H1 (cell line): Measurements from ENCODE around the gene MEF2C. TPM values are rescaled to one million over a fixed set of nuclear protein-coding genes. Genes with fewer than 3 reads are reported as not detected.

Experiments used
- ASH2L ChIP-seq: fragments of 200-600, 300-600 bp; sonication (generic); IDR thresholded peaks from one replicate; pipeline ENCODE4 v1.7.1; 2017; ENCODE audit warnings: low read length
- BACH1 ChIP-seq: IDR thresholded peaks from 2 replicates; pipeline ENCODE4 v1.6.1; 2012; ENCODE audit warnings: low read length, improper control_type of control experiment
- CREB1 ChIP-seq: IDR thresholded peaks from 2 replicates; pipeline ENCODE4 v1.6.1; 2012; ENCODE audit warnings: inconsistent platforms
- CTBP2 ChIP-seq: IDR thresholded peaks from 2 replicates; pipeline ENCODE4 v1.7.0; 2011; ENCODE audit warnings: borderline replicate concordance, mild to moderate bottlenecking, moderate library complexity, mixed read lengths, low read length; ENCODE audit not compliant: insufficient read depth, insufficient read length
- E2F6 ChIP-seq: IDR thresholded peaks from 2 replicates; pipeline ENCODE4 v1.6.1; 2012; ENCODE audit warnings: inconsistent platforms
- EGR1 ChIP-seq: IDR thresholded peaks from 2 replicates; pipeline ENCODE4 v1.6.1; 2011; ENCODE audit warnings: low read depth, low read length, borderline replicate concordance
- EZH2 ChIP-seq: fragments of 200-600 bp; sonication (generic); IDR thresholded peaks from 2 replicates; pipeline ENCODE4 v1.7.1; 2012; ENCODE audit warnings: low read depth, mild to moderate bottlenecking, moderate library complexity, low read length, inconsistent platforms; ENCODE audit not compliant: severe bottlenecking
- HDAC2 ChIP-seq, 2 experiments: fragments of 300-600 bp in 1 of 2; sonication (generic) in 1 of 2; IDR thresholded peaks; 2 replicates each; pipeline ENCODE4 v1.6.1; 2011 to 2012; ENCODE audit warnings: low read depth in 2 of 2, low read length in 2 of 2, mild to moderate bottlenecking in 2 of 2, moderate library complexity in 2 of 2, borderline replicate concordance in 1 of 2, inconsistent platforms in 1 of 2
- MAX ChIP-seq: IDR thresholded peaks from 2 replicates; pipeline ENCODE4 v1.6.1; 2012; ENCODE audit warnings: inconsistent platforms
- NANOG ChIP-seq: IDR thresholded peaks from 2 replicates; pipeline ENCODE4 v1.6.1; 2011; ENCODE audit warnings: low read length, low read depth, mild to moderate bottlenecking, inconsistent platforms; ENCODE audit not compliant: insufficient read depth, poor library complexity, severe bottlenecking
- TBP ChIP-seq: IDR thresholded peaks from 2 replicates; pipeline ENCODE4 v1.6.1; 2011; ENCODE audit warnings: low read depth, low read length, improper control_type of control experiment
- TEAD4 ChIP-seq: IDR thresholded peaks from 2 replicates; pipeline ENCODE4 v1.6.1; 2012; ENCODE audit warnings: low read depth, low read length, inconsistent platforms, mixed read lengths
- YY1 ChIP-seq: IDR thresholded peaks from 2 replicates; pipeline ENCODE4 v1.6.1; 2011; ENCODE audit warnings: low read depth, mild to moderate bottlenecking, low read length
- ZNF274 ChIP-seq: IDR thresholded peaks from 2 replicates; pipeline ENCODE4 v1.7.0; 2012; ENCODE audit warnings: low read length, borderline replicate concordance; ENCODE audit errors: extremely low read depth
- polyA plus RNA-seq, 7 experiments: library from polyadenylated mRNA; depleted of rRNA in 3 of 7; stranded (reverse) in 5 of 7; unstranded in 2 of 7; fragments of >200 nt in 5 of 7; fragments of 200-250 nt in 2 of 7; gene quantifications; 1 replicate in 5 of 7; 2 replicates in 1 of 7; 4 replicates in 1 of 7; pipeline versions ENCODE4 v1.2.1 to v1.2.3, GENCODE V29; 2011 to 2013; ENCODE audit warnings: missing spikeins in 2 of 7, mixed read lengths in 2 of 7
- total RNA-seq: library from RNA; stranded (reverse); fragmentation: NEBNext Ultra II Directional; extraction: Animal tissue kit (Norgen Biotek cat#: 25700); gene quantifications from 2 replicates; pipeline ENCODE4 v1.2.1, GENCODE V29; 2021

MEF2C gene
- total and polyA plus RNA-seq, 2 of the 8 experiments (the other 6 are each of a cell fraction or from before 2014, with no cell fraction given) = 0.59 to 0.99 TPM

- TF ChIP-seq TEAD4 (no peak), EGR1 (peak; percentile 84; the same call in 1 of the 2 replicates), EZH2 (peak; percentile 65), ZNF274 (no peak), MAX (peak; percentile 69; the same call in 1 of the 2 replicates), NANOG (peak; percentile 12), HDAC2 (IDR thresholded peaks at IDR 0.05; ENCODE audit: borderline replicate concordance in 1 of 2, low read depth in 2 of 2, low read length in 2 of 2) (peak; percentile 74 to 81; a peak in 1 of 4 replicates), BACH1 (peak; percentile 30), TBP (peak; percentile 63; the same call in 1 of the 2 replicates), CREB1 (no peak), E2F6 (peak; percentile 94), YY1 (no peak), CTBP2 (peak; percentile 93), ASH2L (peak; percentile 60)
Measured at GRCh38 chr5:88680253-88681132, 202.5 kb downstream of the MEF2C start (continued).
